Skeletal muscle tissue (tissue), 4 donors: Measurements from ENCODE around the gene ITGA11. TPM values are rescaled to one million over a fixed set of nuclear protein-coding genes. Genes with fewer than 3 reads are reported as not detected.

Experiments
- H3K27ac ChIP-seq: one replicate; pipeline ENCODE4 v1.7.0; 2013; ENCODE audit warnings: mild to moderate bottlenecking, low read depth, low read length, inconsistent platforms
- H3K27me3 ChIP-seq, 3 donors: one replicate each; pipeline ENCODE4 v1.7.0; 2013; ENCODE audit warnings: low read length in 3 of 3; ENCODE audit not compliant: control insufficient read depth in 3 of 3, insufficient read depth in 3 of 3
- H3K36me3 ChIP-seq, 3 donors: one replicate each; pipeline ENCODE4 v1.7.0; 2013; ENCODE audit warnings: low read length in 3 of 3; ENCODE audit not compliant: control insufficient read depth in 3 of 3, insufficient read depth in 3 of 3
- H3K4me1 ChIP-seq, 3 donors: one replicate each; pipeline ENCODE4 v1.7.0; 2013; ENCODE audit warnings: low read length in 3 of 3, mild to moderate bottlenecking in 3 of 3; ENCODE audit not compliant: control insufficient read depth in 3 of 3, insufficient read depth in 3 of 3
- H3K4me3 ChIP-seq, 3 donors: one replicate each; pipeline ENCODE4 v1.7.0; 2013; ENCODE audit warnings: low read length in 3 of 3
- H3K9ac ChIP-seq, 3 donors: one replicate each; pipeline ENCODE4 v1.7.0; 2013; ENCODE audit warnings: low read length in 3 of 3, mild to moderate bottlenecking in 3 of 3, moderate library complexity in 2 of 3, low read depth in 1 of 3
- H3K9me3 ChIP-seq, 3 donors: one replicate each; pipeline ENCODE4 v1.7.0; 2013; ENCODE audit warnings: low read length in 3 of 3; ENCODE audit not compliant: control insufficient read depth in 3 of 3
- total RNA-seq: library from RNA; depleted of rRNA; stranded (reverse); fragments of >200 nt; gene quantifications from one replicate; pipeline ENCODE4 v1.2.3, GENCODE V29; 2014
- donor health status: Osteomylitis.

ITGA11 gene
- total RNA-seq, 1 donor from 2014 or later: 5.7 TPM

GRCh38 chr15:68278595-68279405, 153.2 kb downstream of the ITGA11 start:
- Histone ChIP-seq H3K27ac (peak overlapping the region; percentile 100), H3K27me3 (no peaks in the 10 kb centered on the region), H3K36me3 (peaks cover 0 to 3% (median 0%) of the 10 kb centered on the region in 3 donors), H3K9me3 (no peaks in the 10 kb centered on the region), H3K9ac (peak overlapping the region; percentile 92 to 99 (median 96)), H3K4me3 (peak overlapping the region; percentile 87 to 98 (median 97)), H3K4me1 (peaks cover 59 to 75% (median 62%) of the 10 kb centered on the region in 3 donors)

DNA sequence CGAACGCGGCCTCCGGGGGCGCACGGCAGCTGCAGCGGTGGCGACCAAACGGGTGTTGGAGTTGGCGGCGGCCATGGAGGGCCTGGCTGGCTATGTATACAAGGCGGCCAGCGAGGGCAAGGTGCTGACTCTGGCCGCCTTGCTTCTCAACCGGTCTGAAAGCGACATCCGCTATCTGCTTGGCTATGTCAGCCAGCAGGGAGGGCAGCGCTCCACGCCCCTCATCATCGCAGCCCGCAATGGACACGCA, 153.7 kb downstream of the ITGA11 start:
- H3K9ac ChIP-seq: peak overlapping the region; percentile 92 to 99 (median 96)
- H3K27me3 ChIP-seq: no peaks in the 10 kb centered on the region
- H3K27ac ChIP-seq: peak overlapping the region; percentile 100
- peaks cover 0 to 3% (median 0%) of the 10 kb centered on the region in 3 donors for H3K36me3 ChIP-seq
- peaks cover 62 to 80% (median 63%) of the 10 kb centered on the region in 3 donors for H3K4me1 ChIP-seq
- no peaks in the 10 kb centered on the region for H3K9me3 ChIP-seq
- peak overlapping the region; percentile 87 to 98 (median 97) for H3K4me3 ChIP-seq

DNA sequence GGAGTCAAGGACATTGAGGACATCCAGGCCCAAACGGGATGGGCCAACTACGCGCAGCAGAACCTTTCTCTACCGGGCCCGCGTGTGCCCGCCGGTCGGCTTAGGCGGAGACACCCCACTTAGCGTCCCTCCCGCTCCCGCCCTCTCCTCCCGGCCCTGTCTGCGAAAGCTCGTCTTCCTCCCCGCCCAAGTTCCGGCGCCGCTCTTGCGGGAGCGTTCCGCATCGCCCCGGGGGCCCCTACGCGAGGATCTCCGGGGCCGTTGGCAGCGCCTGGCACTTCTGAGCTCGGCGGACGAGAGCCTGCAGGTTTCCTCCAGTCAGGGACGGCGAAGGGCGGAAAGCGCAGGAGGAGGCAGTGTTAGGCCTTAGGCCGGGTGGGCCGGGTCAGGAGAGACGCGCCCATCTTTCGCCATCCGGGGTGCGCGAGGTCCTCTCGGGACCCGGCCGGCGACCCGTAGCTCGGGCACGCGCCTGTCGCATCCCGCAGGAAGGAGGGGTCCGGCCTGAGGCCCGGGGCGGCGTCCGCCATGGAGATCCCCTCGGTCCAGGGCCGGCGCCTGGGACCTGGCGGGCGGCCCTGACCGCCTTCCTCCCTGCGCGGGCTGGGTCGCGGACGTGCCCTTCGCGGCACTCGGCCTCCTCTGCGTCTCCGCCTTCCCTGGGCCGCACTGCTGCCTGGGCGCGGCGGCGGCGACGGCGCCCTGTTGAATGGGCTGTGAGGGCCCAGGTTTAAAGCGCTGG, 154.2 kb downstream of the ITGA11 start, which contains the start of gene FEM1B:
Gene FEM1B, plus strand, starts transcription at position 143 of the 742 bp plus-strand sequence. CDS start 673 bp downstream, outside the sequence.
- H3K9me3 ChIP-seq: no peaks in the 10 kb centered on the region
- peaks cover 64 to 85% (median 68%) of the 10 kb centered on the region in 3 donors for H3K4me1 ChIP-seq
- H3K9ac ChIP-seq: peak within 1 kb of the TSS; percentile 92 to 99 (median 96)
- peak within 1 kb of the TSS; percentile 87 to 98 (median 97) for H3K4me3 ChIP-seq
- H3K36me3 ChIP-seq: peaks cover 0 to 3% (median 0%) of the 10 kb centered on the region in 3 donors
- H3K27me3 ChIP-seq: no peaks in the 10 kb centered on the region
- H3K27ac ChIP-seq: peak within 1 kb of the TSS; percentile 100

GRCh38 chr15:68277131-68277602, 154.8 kb downstream of the ITGA11 start:
- Histone ChIP-seq H3K27me3 (no peaks in the 10 kb centered on the region), H3K4me3 (peak overlapping the region; percentile 87 to 98 (median 97)), H3K9me3 (no peaks in the 10 kb centered on the region), H3K27ac (peak overlapping the region; percentile 100), H3K9ac (peak overlapping the region; percentile 92 to 99 (median 96)), H3K4me1 (peaks cover 66 to 88% (median 74%) of the 10 kb centered on the region in 3 donors), H3K36me3 (peaks cover 0 to 3% (median 0%) of the 10 kb centered on the region in 3 donors)

DNA sequence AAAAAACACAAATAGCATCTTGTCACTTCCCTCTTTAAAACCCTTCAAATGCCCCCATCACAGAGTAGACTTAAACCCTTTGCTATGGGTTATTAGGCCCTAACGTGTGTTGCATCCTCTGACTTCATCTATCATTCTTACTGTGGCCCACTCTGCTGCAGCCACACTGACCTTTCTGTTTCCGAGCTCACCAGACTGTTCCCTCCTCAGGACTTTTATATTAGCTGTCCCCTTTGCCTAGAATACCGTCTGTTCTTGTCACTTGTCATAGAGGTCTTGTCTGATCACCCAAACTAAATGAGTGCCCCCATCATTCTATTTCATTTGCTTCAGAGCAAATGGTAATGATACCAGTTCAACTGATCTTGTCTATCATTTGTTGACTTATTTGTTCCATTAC, 155.3 kb downstream of the ITGA11 start:
- Histone ChIP-seq H3K4me3 (peak overlapping the region; percentile 87 to 98 (median 97)), H3K36me3 (peaks cover 0 to 3% (median 0%) of the 10 kb centered on the region in 3 donors), H3K4me1 (peaks cover 62 to 88% (median 75%) of the 10 kb centered on the region in 3 donors), H3K27ac (peak overlapping the region; percentile 100), H3K9me3 (no peaks in the 10 kb centered on the region), H3K9ac (peak overlapping the region; percentile 92 to 99 (median 96)), H3K27me3 (no peaks in the 10 kb centered on the region)

GRCh38 chr15:68275165-68275746, 156.7 kb downstream of the ITGA11 start:
- Histone ChIP-seq H3K27ac (peak overlapping the region; percentile 100), H3K4me1 (peaks cover 57 to 84% (median 64%) of the 10 kb centered on the region in 3 donors), H3K4me3 (no peak overlapping the region)

GRCh38 chr15:68274201-68274848, 157.6 kb downstream of the ITGA11 start:
- H3K27ac ChIP-seq: peak overlapping the region; percentile 100
- H3K36me3 ChIP-seq: peaks cover 0 to 3% (median 0%) of the 10 kb centered on the region in 3 donors
- no peaks in the 10 kb centered on the region for H3K9me3 ChIP-seq
- H3K4me1 ChIP-seq: peaks cover 50 to 77% (median 57%) of the 10 kb centered on the region in 3 donors
- no peak overlapping the region for H3K4me3 ChIP-seq
- no peaks in the 10 kb centered on the region for H3K27me3 ChIP-seq
- H3K9ac ChIP-seq: no peak overlapping the region

More at GRCh38 chr15:68275165-68275746, 156.7 kb downstream of the ITGA11 start:
- Histone ChIP-seq H3K27me3 (no peaks in the 10 kb centered on the region), H3K36me3 (peaks cover 0 to 3% (median 0%) of the 10 kb centered on the region in 3 donors), H3K9ac (peak overlapping the region; percentile 25 to 54 (median 48)), H3K9me3 (no peaks in the 10 kb centered on the region)

DNA sequence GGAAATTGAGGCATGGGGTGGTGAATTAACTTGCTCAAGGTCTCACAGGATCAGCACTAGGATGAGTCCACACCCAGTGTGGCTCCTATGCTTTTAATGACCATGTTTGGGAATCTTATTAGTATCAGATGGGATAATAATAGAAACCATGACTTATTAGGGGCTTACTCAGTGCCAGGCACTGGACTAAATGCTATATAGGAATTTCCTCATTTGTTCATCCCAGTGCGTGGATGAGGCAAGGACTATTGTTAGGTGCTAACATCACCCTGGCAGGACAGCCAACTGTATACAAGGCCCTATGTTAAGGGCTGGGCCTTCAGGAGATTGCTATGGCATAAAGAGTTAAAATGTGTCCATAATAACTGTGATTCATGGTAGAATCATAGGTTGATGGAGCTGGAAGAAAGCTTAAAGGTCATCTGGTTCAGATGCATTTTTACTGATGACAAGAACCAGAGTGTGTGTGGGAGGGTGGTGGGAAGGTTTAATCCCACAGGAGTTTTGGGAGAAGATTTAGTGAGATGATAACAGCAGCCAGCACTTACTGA, 159.2 kb downstream of the ITGA11 start:
- no peaks in the 10 kb centered on the region for H3K9me3 ChIP-seq
- no peaks in the 10 kb centered on the region for H3K27me3 ChIP-seq
- peak overlapping the region; percentile 100 for H3K27ac ChIP-seq
- no peak overlapping the region for H3K4me3 ChIP-seq
- peaks cover 45 to 65% (median 53%) of the 10 kb centered on the region in 3 donors for H3K4me1 ChIP-seq
- no peak overlapping the region for H3K9ac ChIP-seq
- H3K36me3 ChIP-seq: no peaks in the 10 kb centered on the region
